Measurements from ENCODE around the gene TTLL1.

GRCh38 chr22:43101306-43101705 lies 12.1 kb upstream of the TTLL1 start:
- no peak for TF ChIP-seq CTCF (conservative IDR thresholded peaks at IDR 0.05; ENCODE audit: low read depth, low read length)
- no peak for TF ChIP-seq POLR2A (IDR thresholded peaks at IDR 0.05; ENCODE audit: low read depth, low read length)
- TF ChIP-seq ELK1 (IDR thresholded peaks at IDR 0.05; ENCODE audit: borderline replicate concordance, low read depth, low read length) = no peak
- TF ChIP-seq MAFK (IDR thresholded peaks at IDR 0.05; ENCODE audit: low read depth, low read length) = no peak
- TF ChIP-seq BHLHE40 (IDR thresholded peaks at IDR 0.05; ENCODE audit: low read depth, low read length) = no peak
